Measurements from ENCODE around the gene F3.

F3 gene

DNA sequence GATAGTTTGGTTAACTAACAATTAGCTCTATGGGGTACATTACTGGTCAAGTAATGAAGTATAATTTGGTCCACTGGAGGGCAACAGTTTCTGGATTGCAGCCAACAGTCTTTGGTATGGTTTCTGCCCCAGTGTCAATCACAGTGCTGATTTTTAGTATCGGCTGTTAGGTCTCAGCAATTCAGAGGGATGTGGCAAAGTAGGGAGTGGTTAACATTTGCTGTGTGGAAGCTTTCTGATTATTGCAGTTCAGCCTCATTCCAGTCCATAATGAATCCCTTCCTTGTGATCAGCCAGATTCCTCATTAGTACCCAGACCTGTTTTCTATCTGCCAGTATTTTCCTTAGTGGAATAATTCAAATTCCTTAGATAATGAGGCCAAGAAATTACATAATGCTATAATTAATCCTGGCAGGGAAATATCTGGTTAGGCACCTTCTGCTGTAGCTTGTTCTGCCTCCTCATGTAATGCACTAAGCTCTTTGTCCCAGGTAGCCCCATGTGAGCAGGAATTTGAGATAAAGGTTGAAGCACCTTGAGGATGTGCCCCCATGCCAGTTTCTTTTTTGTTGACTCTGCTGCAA is 14.0 kb downstream of the F3 start:
- peak; percentile 44 for DNase-seq

- peak; percentile 46 for DNase-seq
Measured at GRCh38 chr1:94526152-94526980, 15.2 kb downstream of the F3 start.

DNA sequence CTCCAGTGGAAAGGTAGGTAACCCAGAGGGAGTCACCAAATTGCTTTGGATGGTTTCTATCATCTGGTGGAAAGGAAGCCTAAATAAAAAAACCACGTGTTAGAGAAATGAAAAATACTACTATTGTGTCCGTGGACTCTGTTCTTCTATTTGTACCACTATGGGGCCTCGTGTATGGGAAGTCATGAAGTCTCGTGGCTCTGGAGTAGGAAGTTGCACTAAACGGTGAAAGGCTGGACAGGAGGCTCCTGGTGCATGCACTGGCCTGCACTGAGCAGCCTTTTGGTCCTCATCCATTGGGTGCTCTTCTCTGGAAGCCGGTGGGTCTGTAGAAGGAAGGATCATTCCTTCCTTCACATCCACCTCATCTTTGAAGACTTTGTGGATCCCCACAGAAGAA is 17.0 kb downstream of the F3 start:
- DNase-seq = no peak

DNA sequence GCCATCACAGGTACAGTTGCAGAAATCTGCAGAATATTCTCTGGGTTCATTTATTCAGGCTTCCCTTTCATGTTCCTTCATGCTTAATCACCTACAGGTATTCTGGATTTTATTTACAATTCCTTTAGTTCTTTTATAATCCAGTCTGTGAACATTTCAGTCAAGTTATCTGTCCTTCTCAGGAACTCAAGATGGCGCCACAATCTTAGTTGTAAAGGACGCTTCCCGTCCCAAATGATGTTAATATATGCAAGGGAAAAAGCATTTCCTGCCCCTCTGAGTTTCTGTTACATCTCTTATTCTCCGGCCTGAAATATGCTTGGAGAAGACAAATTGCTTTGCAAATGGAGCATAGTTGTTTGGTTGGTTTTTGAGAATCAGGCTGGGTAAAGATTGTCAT is 19.3 kb downstream of the F3 start:
- DNase-seq = peak; percentile 72

- no peak for DNase-seq
Measured at GRCh38 chr1:94519351-94519750, 22.2 kb downstream of the F3 start.

DNA sequence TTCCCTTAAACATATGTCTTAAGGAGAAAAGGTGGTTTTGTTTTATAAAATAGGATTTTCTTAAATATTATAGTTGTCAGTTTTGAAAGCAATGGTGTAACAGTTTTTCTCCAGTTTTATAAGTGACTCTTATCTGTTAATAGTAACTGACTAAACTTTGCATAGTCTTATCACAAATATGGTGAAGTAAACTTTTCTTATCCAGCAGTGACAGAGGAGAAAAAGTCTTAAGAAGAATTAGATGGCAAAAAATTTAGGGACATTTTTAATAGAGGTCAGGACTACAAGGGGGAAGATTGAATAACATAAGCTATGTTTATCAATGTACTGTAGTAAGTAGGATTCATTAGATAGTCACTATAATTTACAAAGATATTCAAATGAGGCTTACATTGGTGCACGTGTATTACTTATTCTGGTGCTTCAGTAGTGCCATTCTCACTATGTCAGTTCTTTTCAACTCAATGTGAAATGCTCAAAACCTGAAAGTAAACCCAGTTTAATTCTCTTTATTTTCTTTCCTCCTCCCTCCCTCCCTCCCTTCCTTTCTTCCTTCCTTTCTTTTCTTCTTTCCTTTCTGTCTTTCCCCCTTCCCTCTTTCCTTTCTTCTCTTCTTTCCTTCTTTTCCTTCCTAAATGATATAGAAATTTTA is 26.1 kb downstream of the F3 start:
- DNase-seq = no peak

GRCh38 chr1:94514095-94514727 is 27.3 kb downstream of the F3 start:
- DNase-seq = peak; percentile 9

DNA sequence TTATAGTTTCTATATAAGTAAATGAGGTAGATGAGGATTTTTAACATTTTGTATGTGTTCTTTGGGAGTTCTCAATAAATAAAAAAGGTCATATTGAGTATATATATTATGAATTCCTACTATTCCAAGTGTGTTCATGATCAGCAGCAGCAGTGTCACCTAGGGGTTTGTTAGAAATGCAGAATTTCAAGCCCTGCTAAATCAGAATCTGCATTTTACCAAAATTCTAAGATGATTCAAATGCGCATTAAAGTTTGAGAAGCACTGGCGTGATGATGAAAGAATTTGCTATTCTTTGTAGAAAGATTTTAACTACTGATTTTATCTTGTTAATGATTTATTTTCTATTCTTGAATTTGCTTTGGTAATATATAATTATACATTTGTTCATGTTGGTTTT is 28.7 kb downstream of the F3 start:
- no peak for DNase-seq

- no peak for DNase-seq
Measured at GRCh38 chr1:94504601-94505000, 37.0 kb downstream of the F3 start.

GRCh38 chr1:94503153-94503552 is 38.4 kb downstream of the F3 start:
- DNase-seq = no peak

DNA sequence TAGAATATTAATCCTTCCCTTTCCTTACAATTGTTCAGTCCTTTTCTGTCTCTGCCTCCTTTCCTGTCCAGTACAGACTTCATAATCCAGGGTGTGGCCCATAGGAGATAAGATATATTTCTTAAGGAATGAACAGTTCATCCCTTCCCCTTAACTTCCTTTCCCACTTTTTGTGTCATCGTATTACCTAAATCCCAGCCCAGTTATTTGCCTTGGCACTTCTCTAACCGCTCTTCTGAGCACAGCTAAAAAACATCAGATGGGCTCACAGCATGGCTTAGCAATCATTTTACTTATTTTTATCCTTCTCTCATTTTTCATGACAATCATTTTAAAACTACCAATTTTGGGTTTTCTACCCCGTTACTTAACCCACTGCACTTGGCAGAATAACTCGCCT is 39.6 kb downstream of the F3 start:
- DNase-seq = no peak

GRCh38 chr1:94501426-94501825 is 40.1 kb downstream of the F3 start:
- DNase-seq = no peak

- no peak for DNase-seq
Measured at GRCh38 chr1:94496076-94496755, 45.3 kb downstream of the F3 start.

- DNase-seq = no peak
Measured at GRCh38 chr1:94490556-94490955, 51.0 kb downstream of the F3 start.

GRCh38 chr1:94486990-94487389 is 54.6 kb downstream of the F3 start:
- DNase-seq = no peak

- DNase-seq = peak; percentile 67
Measured at GRCh38 chr1:94481473-94481933, 60.1 kb downstream of the F3 start.

DNA sequence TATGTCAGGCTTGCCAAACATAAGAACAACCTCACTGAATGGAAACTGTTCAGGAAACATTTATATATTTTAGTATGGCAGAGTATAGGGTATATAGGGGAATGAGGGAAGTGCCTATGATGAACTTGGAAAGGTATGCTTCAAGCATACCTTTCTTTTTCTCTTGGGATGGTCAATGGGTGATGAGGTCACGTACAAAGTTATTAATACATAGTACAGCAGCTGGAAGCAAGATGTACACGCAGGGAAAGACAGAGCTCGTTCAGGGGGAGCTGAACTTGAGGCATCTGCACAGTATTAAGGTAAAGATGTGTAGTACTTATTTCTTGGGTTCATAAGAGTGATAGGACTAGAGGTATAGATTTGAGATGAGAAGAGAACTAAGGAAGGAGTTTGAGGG is 61.9 kb downstream of the F3 start:
- no peak for DNase-seq
